GM12865 (cell line): Measurements from ENCODE around the gene AAR2.

Experiments
- DNase-seq: peaks from one replicate; pipeline ENCODE4 v3.0.0; 2010; ENCODE audit warnings: low read depth
- H3K4me3 ChIP-seq: 2 replicates; pipeline ENCODE4 v1.5.1; 2011; ENCODE audit warnings: mild to moderate bottlenecking, low read depth, low read length, control low read depth
- TF ChIP-seq, protein P1 (sequence below): IDR thresholded peaks from 2 replicates; pipeline ENCODE4 v1.5.1; 2011; ENCODE audit warnings: low read length, control low read depth, low read depth, inconsistent platforms; ENCODE audit not compliant: insufficient read depth; ENCODE audit errors: missing control alignments

AAR2 gene, protein sequence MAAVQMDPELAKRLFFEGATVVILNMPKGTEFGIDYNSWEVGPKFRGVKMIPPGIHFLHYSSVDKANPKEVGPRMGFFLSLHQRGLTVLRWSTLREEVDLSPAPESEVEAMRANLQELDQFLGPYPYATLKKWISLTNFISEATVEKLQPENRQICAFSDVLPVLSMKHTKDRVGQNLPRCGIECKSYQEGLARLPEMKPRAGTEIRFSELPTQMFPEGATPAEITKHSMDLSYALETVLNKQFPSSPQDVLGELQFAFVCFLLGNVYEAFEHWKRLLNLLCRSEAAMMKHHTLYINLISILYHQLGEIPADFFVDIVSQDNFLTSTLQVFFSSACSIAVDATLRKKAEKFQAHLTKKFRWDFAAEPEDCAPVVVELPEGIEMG

DNA sequence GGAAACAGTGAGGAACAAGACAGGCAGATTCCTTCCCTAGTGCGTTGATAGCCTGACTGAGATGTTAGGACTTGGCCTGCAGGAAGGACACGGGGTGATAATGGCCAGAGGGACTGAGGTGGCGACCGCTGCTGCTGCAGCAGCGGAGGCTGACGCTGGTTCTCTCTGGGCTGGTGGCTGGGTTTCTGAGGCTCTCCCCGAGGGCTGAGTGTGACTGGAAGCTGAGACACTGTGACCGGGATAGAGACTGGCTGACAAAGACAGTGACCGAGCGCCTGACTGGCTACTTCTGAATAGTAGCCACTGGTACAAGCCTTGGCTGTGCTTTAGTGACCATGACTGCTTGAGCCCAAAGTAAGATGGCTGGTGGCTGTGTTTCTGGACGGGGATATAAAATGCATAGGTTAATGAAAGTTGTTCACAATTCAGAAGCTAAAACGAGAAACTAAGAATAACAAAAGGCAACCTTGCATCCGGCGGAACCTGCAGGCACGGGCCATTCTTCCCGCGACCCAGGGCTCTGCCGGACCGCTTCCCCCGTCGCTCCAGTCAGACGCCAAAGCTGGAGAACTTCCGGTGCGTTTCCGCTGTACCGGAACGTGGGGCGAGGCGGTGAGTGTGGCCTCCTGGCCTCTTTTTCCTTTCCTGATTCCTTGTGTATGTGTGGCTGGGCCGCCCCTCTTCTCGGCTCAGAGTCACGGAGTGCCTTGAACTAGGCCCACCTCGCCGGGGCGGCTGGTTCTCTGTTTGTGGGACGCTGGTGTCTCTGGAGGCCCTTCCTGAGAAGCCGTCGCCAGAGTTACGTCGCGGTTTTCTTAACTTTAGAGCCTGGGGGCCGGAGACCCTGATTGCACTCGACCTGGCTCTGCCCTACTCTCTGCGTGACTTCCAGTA is at the start of gene AAR2:
Gene AAR2 (plus strand): TSS at position 587 of the 894 bp plus-strand sequence. CDS start 3,391 bp downstream, outside the sequence.
- H3K4me3 ChIP-seq: peak within 1 kb of the TSS; percentile 76
- TF ChIP-seq, protein P1, sequence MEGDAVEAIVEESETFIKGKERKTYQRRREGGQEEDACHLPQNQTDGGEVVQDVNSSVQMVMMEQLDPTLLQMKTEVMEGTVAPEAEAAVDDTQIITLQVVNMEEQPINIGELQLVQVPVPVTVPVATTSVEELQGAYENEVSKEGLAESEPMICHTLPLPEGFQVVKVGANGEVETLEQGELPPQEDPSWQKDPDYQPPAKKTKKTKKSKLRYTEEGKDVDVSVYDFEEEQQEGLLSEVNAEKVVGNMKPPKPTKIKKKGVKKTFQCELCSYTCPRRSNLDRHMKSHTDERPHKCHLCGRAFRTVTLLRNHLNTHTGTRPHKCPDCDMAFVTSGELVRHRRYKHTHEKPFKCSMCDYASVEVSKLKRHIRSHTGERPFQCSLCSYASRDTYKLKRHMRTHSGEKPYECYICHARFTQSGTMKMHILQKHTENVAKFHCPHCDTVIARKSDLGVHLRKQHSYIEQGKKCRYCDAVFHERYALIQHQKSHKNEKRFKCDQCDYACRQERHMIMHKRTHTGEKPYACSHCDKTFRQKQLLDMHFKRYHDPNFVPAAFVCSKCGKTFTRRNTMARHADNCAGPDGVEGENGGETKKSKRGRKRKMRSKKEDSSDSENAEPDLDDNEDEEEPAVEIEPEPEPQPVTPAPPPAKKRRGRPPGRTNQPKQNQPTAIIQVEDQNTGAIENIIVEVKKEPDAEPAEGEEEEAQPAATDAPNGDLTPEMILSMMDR: no peak
- DNase-seq: peak; percentile 88

DNA sequence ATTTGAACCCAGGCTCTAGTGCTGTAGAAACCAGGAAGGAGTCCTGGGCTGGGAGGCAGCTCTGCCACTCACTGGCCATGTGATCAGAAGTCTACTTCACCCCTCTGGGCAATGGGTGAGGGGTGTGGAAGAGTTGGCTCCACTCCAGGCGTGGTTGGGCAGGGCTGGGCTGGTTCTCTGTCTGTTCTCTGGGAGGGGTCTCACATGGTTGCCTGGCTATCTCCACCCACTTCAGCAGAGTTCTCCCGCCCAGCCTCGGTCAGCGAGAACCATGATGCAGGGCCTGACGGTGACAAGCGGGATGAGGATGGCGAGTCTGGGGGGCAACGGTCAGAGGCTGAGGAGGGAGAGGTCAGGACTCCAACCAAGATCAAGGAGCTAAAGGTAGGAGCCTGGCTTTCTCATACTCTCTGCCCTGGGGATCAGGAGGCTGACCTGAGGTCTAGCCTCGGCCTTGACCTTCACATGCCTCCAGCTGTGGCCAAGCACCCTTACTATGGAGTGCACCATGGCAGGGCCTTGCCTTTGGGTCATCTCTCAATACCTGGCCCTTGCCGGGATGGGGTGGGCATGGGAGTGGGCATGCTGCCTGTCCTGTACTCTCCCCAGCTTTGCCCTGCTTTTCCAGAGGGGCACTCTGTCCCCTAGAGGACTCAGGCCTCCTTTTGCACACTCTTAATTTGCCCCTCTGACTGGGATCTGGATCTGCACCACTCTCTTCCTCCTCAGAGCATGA is 42.1 kb upstream of the AAR2 start:
- DNase-seq: no peak
- no peak overlapping the region for H3K4me3 ChIP-seq
- TF ChIP-seq, protein P1: no peak

DNA sequence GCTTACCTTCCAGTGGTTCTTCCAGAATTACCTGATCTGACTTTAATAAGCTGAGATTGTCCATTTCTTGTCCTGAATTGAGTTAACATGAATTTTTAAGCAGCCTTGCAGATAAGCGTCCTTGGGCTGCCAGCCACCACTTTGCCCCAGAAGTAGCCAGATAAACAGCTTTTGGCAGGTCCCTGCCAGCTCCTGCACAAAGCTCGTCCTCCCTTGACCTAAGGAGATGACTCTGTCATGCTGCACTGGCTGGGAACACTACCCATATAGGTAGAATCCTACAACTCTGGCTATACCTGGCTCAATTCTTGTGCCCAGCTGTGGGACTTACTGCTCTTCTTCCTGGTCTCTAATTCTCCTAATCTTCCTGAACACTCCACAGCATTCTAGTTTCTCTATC is 39.6 kb upstream of the AAR2 start:
- H3K4me3 ChIP-seq: no peak overlapping the region
- no peak for DNase-seq
- TF ChIP-seq, protein P1: no peak

DNA sequence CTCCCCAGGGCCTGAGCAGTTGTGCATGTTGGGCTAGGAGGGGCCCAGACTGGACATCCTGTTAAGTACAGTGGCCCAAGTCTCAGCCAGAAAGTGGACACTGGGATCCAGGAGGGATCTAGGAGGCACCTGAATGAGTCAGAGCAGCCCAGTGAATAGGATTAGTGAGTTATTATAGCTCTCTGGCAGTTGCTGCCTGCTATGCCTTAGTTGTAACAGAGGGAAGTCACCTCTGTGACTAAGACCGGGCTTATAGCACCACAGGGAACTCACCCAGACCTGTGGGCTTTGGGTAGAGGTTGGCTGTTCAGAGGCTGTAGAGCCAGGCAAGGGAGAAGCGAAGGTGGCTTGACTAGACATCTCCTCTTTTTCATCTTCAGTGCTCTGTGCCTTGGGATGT is 39.0 kb upstream of the AAR2 start:
- TF ChIP-seq, protein P1: no peak
- DNase-seq: no peak
- H3K4me3 ChIP-seq: no peak overlapping the region

DNA sequence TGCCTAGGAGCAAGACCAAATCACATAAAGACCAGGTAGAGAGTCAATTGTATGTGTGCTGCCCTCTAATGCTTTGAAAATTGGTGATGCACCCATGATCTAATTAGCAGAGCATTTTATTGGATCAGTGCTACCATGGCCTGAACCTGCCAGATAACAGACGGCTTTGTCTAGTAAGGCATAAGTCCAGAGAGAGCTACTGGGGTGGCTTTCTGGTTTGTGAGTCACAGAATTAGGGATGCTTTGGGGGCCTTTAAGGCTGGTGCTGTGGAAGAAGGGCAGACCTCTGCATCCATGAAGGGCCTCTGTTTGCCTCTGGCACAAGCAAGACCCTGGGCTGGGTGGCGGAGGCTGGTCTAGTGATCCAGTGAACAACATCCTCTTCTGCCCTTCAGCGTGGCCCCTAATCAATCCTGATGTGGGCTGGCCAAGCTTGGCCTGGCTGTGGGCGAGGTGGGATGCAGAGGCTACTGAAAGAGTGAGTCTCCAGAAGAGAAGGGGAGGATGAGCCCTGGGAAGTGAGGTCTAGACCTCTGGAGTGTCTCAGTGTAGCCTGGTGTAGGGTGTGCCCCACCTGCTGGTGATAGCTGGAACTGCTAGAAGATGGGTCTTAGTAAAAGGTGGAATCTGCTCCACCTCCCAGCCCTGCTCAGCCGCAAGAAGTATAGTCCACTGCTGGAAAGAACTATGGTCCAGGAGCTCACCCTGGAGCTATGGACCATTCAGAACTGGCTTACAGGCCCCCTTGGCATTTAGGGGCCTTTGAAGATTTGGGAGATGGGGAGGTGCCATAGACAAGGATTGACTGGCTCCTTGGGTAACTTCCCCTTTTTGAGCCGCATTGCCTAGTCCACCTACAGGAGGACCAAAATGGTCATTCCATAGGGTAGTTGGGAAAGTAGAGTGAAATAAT is 36.7 kb upstream of the AAR2 start:
- peak; percentile 80 for DNase-seq
- TF ChIP-seq, protein P1: peak; percentile 98
- H3K4me3 ChIP-seq: no peak overlapping the region

DNA sequence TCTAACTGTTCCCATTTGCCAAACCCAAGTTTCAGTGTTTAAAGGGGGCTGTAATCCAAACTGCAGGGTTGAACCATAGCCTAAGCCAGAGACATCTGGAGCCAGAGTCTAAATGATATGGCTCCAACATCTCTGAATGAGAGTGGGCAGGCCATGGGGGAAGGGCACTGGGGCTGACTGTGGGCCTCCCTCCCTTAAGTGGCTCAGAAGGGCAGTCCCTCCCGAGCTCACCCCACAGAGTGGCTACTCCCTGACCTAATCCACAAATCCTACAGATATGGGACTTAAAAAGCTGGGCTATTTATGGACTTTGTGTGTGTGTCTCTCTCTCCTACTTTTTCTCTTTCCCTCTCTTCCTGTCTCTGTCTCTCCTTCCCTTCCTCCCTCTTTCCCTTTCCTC is 35.8 kb upstream of the AAR2 start:
- no peak overlapping the region for H3K4me3 ChIP-seq
- DNase-seq: no peak
- TF ChIP-seq, protein P1: no peak
